Fibroblast of the aortic adventitia (primary cell): ENCODE measurements around the gene GFRA1. TPM values are rescaled to one million over a fixed set of nuclear protein-coding genes. Genes with fewer than 3 reads are reported as not detected.

Experiments
- DNase-seq: peaks from one replicate; pipeline ENCODE4 v3.0.0-alpha.2; 2010; ENCODE audit warnings: low read depth
- H3K4me3 ChIP-seq: 2 replicates; pipeline ENCODE4 v1.5.1; 2011; ENCODE audit warnings: low read depth, mild to moderate bottlenecking, control low read depth, low read length, moderate library complexity
- CTCF ChIP-seq: IDR thresholded peaks from 2 replicates; pipeline ENCODE4 v1.5.1; 2011; ENCODE audit warnings: mild to moderate bottlenecking, low read length, control low read depth, inconsistent platforms; ENCODE audit not compliant: insufficient read depth
- total RNA-seq: library from RNA; depleted of rRNA; stranded (reverse); fragments of >200 nt; gene quantifications from 2 replicates; pipeline ENCODE4 v1.2.3, GENCODE V29; 2012; ENCODE audit warnings: low replicate concordance

GFRA1 gene
- total RNA-seq, 1 donor = 0.18 TPM

- no peak for DNase-seq
- TF ChIP-seq CTCF = no peak
- peak overlapping the region; percentile 39 for H3K4me3 ChIP-seq
These were observed 1.2 kb downstream of the GFRA1 start for GRCh38 chr10:116271593-116272439.

DNA sequence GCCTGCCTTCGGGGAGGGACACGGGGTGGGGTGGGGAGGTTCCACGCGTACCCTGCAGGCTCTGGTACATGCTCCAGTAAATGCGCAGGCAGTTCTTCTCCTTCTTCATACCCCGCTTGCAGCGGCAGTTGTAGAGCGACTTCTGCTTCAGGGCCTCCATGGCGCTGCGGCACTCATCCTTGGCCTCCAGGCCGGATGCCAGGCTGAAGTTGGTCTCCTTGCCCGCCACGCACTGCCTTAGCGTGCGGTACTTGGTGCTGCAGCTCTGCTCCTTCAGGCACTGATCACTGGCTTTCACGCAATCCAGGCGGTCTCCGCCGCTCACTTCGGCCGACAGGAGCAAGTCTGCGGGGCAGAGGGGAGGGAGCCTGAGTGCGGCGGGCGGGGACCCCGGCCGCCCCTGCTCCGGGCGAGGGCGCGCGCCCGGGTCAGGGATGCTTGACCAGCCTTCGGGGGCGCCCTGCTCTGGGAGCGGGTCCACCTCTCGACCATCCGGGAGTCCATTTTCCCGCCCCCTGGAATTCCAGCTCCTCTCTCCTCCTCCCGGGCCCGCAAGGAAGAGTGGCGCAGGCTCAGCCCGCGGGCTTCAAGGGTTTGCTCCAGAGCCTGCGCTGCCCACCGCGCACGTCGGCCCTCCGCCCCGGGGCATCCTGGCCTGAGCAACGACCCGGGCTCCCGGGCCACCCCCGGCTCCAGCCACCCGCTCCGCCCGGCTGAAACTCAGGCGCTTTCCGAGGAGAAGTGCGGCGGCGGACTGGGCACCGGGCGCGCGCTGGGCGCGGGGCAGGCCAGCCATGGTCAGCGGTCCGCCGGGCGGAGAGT lies 2.0 kb downstream of the GFRA1 start:
- DNase-seq = no peak
- H3K4me3 ChIP-seq = no peak overlapping the region
- no peak for TF ChIP-seq CTCF

- no peak for TF ChIP-seq CTCF
- DNase-seq = no peak
- H3K4me3 ChIP-seq = no peak overlapping the region
These were observed 2.8 kb downstream of the GFRA1 start for GRCh38 chr10:116270126-116270770.

GRCh38 chr10:116269619-116270018 lies 3.4 kb downstream of the GFRA1 start:
- no peak for DNase-seq
- TF ChIP-seq CTCF = no peak
- no peak overlapping the region for H3K4me3 ChIP-seq

DNA sequence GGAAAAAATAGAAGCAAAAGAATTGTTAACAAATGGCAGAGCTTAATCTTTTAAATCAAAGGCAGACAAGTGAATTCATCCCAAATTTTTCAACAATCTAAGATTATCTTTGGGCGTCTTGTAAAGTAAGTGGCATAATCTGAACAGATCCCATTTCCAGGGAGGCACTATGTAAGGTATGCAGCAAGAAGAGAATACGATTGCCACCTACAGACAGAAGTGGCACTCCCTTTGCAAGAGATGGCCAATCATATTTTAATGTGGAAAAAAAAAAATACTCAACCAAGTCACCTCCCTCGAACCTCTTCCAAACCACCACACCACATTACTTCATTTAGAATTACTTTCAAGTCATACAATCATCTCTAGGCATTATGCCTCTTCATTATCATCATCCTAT lies 4.0 kb downstream of the GFRA1 start:
- no peak for DNase-seq
- no peak for TF ChIP-seq CTCF
- no peak overlapping the region for H3K4me3 ChIP-seq

DNA sequence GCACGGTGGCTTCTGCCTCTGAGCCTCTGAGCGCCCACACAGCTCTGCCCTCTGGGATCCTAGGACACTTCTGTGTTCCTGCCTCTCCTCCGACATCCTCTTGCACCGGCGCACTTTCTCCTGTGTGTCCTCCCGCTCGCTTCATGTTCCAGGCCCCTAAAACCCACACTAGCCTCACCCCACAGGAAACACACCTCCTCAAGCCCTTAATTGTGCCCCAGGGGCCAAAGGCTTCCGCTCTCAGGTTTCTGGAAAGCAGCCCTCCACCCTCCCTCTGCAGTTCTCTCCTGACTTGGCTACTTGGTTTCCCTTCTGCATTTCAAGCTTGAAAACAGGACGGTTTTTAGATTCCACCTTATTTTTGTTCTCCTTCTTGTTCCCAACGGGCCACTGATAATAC lies 7.3 kb downstream of the GFRA1 start:
- no peak overlapping the region for H3K4me3 ChIP-seq
- TF ChIP-seq CTCF = no peak
- DNase-seq = no peak
